D721Med (cell line): ENCODE measurements around the gene PHGDH.

Experiments
- DNase-seq: peaks from one replicate; pipeline ENCODE4 v3.0.0; 2011; ENCODE audit warnings: low spot score; ENCODE audit not compliant: insufficient read length
- FAIRE-seq: peaks from 2 replicates; lab custom pipeline; 2011; peaks lifted over from hg19 to GRCh38; lab: Jason Lieb, UNC
- TF ChIP-seq, protein P1 (sequence below): IDR thresholded peaks from 2 replicates; pipeline ENCODE4 v1.5.1; 2012; ENCODE audit warnings: mild to moderate bottlenecking, control low read depth; ENCODE audit not compliant: insufficient read depth; ENCODE audit errors: missing control alignments

The PHGDH gene

DNA sequence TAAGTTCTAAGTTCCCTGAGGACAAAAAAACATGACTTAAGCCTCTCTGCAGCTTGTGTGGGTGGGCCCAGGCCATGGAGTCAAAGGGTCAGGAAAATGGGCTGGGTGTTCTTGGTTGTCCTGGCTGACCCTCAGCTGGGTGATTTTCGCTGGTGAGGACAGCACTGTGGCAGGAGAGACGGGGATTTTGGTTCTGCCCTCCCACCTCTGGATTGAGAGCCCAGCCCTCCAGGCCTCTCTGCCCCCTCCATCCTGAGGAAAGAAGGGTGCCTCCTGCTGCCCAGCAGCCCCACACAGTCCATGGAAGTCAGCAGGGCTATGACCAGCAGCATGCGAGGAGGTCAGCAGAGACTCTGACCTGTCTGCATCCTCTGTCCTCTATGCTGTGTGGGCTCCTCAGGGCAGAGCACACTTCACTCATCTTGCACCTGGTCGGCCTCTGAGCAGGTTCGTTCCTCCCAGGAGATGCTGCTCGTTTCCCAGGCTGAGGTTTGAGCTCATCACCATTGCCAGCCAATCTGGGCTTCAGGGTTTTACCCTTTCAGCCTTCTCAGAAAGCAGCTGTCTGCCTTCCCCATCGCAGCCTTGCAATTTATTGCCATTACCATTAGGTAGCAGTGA is 26.5 kb downstream of the PHGDH start:
- TF ChIP-seq, protein P1, sequence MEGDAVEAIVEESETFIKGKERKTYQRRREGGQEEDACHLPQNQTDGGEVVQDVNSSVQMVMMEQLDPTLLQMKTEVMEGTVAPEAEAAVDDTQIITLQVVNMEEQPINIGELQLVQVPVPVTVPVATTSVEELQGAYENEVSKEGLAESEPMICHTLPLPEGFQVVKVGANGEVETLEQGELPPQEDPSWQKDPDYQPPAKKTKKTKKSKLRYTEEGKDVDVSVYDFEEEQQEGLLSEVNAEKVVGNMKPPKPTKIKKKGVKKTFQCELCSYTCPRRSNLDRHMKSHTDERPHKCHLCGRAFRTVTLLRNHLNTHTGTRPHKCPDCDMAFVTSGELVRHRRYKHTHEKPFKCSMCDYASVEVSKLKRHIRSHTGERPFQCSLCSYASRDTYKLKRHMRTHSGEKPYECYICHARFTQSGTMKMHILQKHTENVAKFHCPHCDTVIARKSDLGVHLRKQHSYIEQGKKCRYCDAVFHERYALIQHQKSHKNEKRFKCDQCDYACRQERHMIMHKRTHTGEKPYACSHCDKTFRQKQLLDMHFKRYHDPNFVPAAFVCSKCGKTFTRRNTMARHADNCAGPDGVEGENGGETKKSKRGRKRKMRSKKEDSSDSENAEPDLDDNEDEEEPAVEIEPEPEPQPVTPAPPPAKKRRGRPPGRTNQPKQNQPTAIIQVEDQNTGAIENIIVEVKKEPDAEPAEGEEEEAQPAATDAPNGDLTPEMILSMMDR, result no peak
- no peak for DNase-seq
- no peak for FAIRE-seq

DNA sequence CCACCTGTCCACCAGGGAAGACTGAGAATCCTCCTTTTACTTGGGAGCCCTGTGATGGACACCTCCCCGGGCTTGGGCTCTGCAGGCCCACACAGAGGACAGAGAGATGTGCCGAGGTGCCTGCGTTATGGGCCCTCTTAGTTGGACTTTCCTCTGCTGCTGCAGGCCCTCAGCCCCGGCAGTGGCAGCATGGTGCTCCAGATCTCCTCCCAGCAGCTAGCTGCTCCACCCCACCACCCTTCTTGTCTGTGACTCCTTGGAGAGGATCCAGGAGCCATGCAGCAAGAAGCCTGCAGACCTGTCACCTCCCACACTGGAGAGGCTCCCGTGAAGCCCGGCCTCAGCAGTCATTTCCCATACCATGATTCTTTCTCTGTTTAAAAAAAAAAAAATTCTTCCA is 27.4 kb downstream of the PHGDH start:
- TF ChIP-seq, protein P1, result no peak
- FAIRE-seq, result no peak
- no peak for DNase-seq

DNA sequence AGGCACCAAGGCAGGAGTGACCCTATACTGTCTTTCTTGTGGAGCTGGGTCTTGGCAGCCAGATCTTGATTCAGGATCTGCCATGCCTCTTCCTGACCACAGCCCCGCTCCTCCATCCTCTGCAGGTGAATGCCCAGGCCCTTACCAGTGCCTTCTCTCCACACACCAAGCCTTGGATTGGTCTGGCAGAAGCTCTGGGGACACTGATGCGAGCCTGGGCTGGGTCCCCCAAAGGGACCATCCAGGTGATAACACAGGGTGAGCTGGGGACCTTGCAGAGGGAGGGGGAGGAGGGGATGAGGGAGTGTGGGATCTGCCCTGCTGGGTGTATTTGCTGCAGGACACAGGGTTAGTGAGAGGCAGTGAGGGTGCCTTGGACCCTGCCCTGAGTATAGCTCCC is 28.5 kb downstream of the PHGDH start:
- TF ChIP-seq, protein P1, result no peak

DNA sequence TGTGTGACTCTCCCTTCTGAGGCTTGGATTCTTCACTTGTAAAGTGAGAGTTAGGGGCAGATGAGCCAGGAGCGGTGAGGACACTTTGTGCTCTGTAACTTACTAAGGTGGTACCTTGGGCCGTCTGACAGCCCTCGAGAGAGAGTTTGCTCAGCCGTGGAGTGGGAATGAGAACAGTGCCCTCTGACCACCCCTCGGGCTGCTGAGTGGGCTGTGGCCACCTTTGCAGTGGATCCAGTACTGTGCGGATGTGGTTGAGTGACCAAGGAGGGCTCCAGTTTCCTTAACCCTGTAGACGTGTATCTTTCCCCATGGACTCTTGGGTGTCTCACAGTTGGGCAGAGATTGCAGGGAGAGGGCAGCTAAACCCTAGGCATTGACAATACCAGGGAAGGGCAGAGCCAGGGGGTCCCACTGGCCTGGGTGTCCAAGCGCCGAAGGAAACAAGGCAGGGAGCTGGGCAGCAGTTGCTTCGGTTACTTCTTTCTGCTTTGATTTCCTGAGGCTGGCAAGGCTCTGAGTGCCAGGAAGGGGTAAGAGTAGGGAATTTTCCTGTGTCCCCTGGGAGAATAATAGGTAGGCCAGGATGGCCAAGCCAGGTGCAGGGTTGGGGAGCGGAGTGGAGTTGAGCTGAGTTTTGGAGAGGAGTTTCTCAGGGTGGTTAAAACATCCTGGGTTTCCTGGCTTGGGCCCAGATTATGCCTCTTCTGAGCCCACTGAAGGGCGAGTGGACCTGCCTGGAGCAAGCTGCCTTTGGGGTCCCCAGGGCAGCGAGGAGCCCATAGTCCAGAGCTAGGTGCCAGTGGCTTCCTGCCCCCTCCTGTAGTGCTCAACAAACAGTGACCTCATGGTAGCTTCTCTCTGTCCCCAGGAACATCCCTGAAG is 29.4 kb downstream of the PHGDH start:
- no peak for FAIRE-seq
- TF ChIP-seq, protein P1, result no peak
- no peak for DNase-seq

More for the DNA sequence above, 28.5 kb downstream of the PHGDH start:
- no peak for DNase-seq
- FAIRE-seq, result no peak

DNA sequence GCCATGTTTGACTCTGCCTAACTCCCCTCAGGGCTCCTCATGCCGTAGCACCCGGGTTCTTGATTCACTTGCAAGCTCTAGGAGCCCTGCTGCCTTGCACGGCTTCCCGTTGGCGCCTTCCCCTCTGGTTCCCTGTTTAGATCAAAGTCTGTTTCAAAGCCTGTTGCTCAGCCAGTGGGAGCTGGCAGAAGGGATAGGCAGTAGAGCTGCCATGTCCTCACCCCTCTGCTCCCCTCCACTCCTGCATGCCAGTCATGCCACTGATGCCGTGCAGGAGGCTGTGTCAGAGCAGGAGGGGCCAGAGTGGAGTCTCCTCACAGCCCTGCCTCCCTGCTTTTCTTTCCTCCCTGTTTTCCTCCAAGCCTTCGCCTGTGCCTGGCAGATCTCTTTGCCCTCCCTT is 30.5 kb downstream of the PHGDH start:
- FAIRE-seq, result no peak
- no peak for DNase-seq
- TF ChIP-seq, protein P1, result no peak

DNA sequence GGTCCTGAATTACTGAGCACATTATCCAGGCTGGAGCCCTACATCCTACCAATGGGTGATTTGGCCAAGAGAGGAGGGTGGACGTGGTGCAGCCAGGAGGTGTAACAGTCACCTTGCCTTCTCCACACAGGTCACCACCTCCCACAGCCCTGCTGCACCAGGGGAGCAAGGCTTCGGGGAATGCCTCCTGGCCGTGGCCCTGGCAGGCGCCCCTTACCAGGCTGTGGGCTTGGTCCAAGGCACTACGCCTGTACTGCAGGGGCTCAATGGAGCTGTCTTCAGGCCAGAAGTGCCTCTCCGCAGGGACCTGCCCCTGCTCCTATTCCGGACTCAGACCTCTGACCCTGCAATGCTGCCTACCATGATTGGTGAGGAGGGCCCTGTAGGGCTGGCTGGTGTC is 30.9 kb downstream of the PHGDH start:
- TF ChIP-seq, protein P1, result no peak
- no peak for FAIRE-seq

DNA sequence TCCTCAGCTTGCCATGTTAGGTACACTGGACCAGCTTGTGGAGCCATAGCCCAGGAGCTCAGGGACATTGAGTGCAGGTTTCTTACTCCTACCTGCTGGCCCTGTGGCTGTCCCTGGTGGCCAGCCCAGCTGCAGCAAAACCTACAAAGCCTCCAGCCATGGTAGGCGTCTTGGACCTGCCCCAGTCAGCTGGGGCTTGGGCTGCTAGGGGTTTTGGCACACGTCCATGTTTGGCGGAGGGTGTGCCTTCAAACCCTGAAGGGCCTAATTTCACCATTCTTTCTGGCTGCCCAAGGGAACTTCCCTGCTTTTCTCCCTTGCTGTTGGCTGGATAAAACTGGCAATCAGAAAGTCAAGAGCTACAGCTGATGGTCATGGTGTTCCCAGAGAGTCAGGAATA is 31.6 kb downstream of the PHGDH start:
- FAIRE-seq, result no peak
- TF ChIP-seq, protein P1, result no peak
- DNase-seq, result no peak

More for the DNA sequence above, 30.9 kb downstream of the PHGDH start:
- no peak for DNase-seq
